ENCODE data around the gene PLXNA4.

Gene PLXNA4

GRCh38 chr7:132569884-132570614, 6.2 kb downstream of the PLXNA4 start:
- H3K4me3 ChIP-seq (ENCODE audit: low read depth, low read length): no peak overlapping the region
- DNase-seq (ENCODE audit: low read depth): no peak
- no peak for TF ChIP-seq CTCF (IDR thresholded peaks at IDR 0.05; ENCODE audit: insufficient read depth, low read depth, low read length, missing control alignments)

- DNase-seq (ENCODE audit: low read depth): no peak
- TF ChIP-seq CTCF (IDR thresholded peaks at IDR 0.05; ENCODE audit: insufficient read depth, low read depth, low read length, missing control alignments): no peak
- H3K4me3 ChIP-seq (ENCODE audit: low read depth, low read length): no peak overlapping the region
Observed at GRCh38 chr7:132568962-132569361, 7.3 kb downstream of the PLXNA4 start.

- no peak overlapping the region for H3K4me3 ChIP-seq (ENCODE audit: low read depth, low read length)
- DNase-seq (ENCODE audit: low read depth): no peak
- TF ChIP-seq CTCF (IDR thresholded peaks at IDR 0.05; ENCODE audit: insufficient read depth, low read depth, low read length, missing control alignments): no peak
Observed at GRCh38 chr7:132565885-132566284, 10.4 kb downstream of the PLXNA4 start.

GRCh38 chr7:132565441-132565840, 10.8 kb downstream of the PLXNA4 start:
- no peak for DNase-seq (ENCODE audit: low read depth)
- H3K4me3 ChIP-seq (ENCODE audit: low read depth, low read length): no peak overlapping the region
- TF ChIP-seq CTCF (IDR thresholded peaks at IDR 0.05; ENCODE audit: insufficient read depth, low read depth, low read length, missing control alignments): no peak

GRCh38 chr7:132564849-132565248, 11.4 kb downstream of the PLXNA4 start:
- no peak for DNase-seq (ENCODE audit: low read depth)
- no peak overlapping the region for H3K4me3 ChIP-seq (ENCODE audit: low read depth, low read length)
- TF ChIP-seq CTCF (IDR thresholded peaks at IDR 0.05; ENCODE audit: insufficient read depth, low read depth, low read length, missing control alignments): no peak

GRCh38 chr7:132564090-132564489, 12.2 kb downstream of the PLXNA4 start:
- no peak overlapping the region for H3K4me3 ChIP-seq (ENCODE audit: low read depth, low read length)
- no peak for DNase-seq (ENCODE audit: low read depth)
- TF ChIP-seq CTCF (IDR thresholded peaks at IDR 0.05; ENCODE audit: insufficient read depth, low read depth, low read length, missing control alignments): no peak

GRCh38 chr7:132562690-132563089, 13.6 kb downstream of the PLXNA4 start:
- H3K4me3 ChIP-seq (ENCODE audit: low read depth, low read length): no peak overlapping the region
- no peak for TF ChIP-seq CTCF (IDR thresholded peaks at IDR 0.05; ENCODE audit: insufficient read depth, low read depth, low read length, missing control alignments)
- no peak for DNase-seq (ENCODE audit: low read depth)

All from GM12865 (cell line).